H1 (cell line): ENCODE results near the gene SCAMP2. TPM values are rescaled to one million over a fixed set of nuclear protein-coding genes. Genes with fewer than 3 reads are reported as not detected.

ENCODE experiments used
- CTCF ChIA-PET: fragments of 300-600 bp; sonication (Branson Sonifier 250); formaldehyde crosslinking; loops from one replicate; lab custom pipeline; 2021; ENCODE audit not compliant: partially characterized antibody; lab: Charles Lee
- POLR2A ChIA-PET: fragments of 300-600 bp; sonication (Branson Sonifier 250); formaldehyde crosslinking; loops from one replicate; lab custom pipeline; 2021; ENCODE audit warnings: inconsistent platforms; ENCODE audit not compliant: partially characterized antibody; lab: Charles Lee
- DNase-seq, 2 experiments: peaks; one replicate each; pipeline versions ENCODE4 v3.0.0 to v3.0.0-alpha.2; 2010 to 2022; ENCODE audit warnings: low spot score in 2 of 2, low read depth in 1 of 2, mixed read lengths in 1 of 2
- FAIRE-seq: peaks from 2 replicates; lab custom pipeline; 2011; peaks lifted over from hg19 to GRCh38; lab: Jason Lieb, UNC
- H2AFZ ChIP-seq: 2 replicates; pipeline ENCODE4 v1.8.1; 2012; ENCODE audit warnings: low read length, inconsistent platforms
- H2AK5ac ChIP-seq: 2 replicates; pipeline ENCODE4 v1.6.1; 2013; ENCODE audit warnings: low read depth, low read length
- H2BK120ac ChIP-seq: replicated peaks from 2 replicates; pipeline ENCODE3; 2013; ENCODE audit warnings: low read depth, low read length, inconsistent platforms
- H2BK12ac ChIP-seq: 2 replicates; pipeline ENCODE4 v1.6.1; 2013; ENCODE audit warnings: low read depth, low read length
- H2BK15ac ChIP-seq: 2 replicates; pipeline ENCODE4 v1.6.1; 2013; ENCODE audit warnings: low read length
- H2BK20ac ChIP-seq: 2 replicates; pipeline ENCODE4 v1.6.1; 2013; ENCODE audit warnings: low read length
- H2BK5ac ChIP-seq: 2 replicates; pipeline ENCODE4 v1.6.1; 2013; ENCODE audit warnings: low read depth, low read length
- H3K14ac ChIP-seq: 2 replicates; pipeline ENCODE4 v1.6.1; 2013; ENCODE audit warnings: inconsistent platforms; ENCODE audit not compliant: insufficient read length
- H3K18ac ChIP-seq: 2 replicates; pipeline ENCODE4 v1.6.1; 2013; ENCODE audit warnings: low read length; ENCODE audit errors: extremely low read depth
- H3K23ac ChIP-seq: 2 replicates; pipeline ENCODE4 v1.6.1; 2013; ENCODE audit warnings: inconsistent platforms; ENCODE audit not compliant: insufficient read length
- H3K23me2 ChIP-seq: 2 replicates; pipeline ENCODE4 v1.6.1; 2013; ENCODE audit warnings: low read depth, low read length
- H3K27ac ChIP-seq: 2 replicates; pipeline ENCODE4 v1.6.1; 2011; ENCODE audit warnings: low read depth, low read length, inconsistent platforms
- H3K27me3 ChIP-seq, 4 experiments: replicated peaks in 1 of 4; 1 replicate in 1 of 4; 2 replicates in 3 of 4; pipeline versions ENCODE4 v1.6.1 to v1.8.1; 2011 to 2013; ENCODE audit warnings: low read length in 3 of 4, mild to moderate bottlenecking in 3 of 4, inconsistent platforms in 2 of 4, mixed read lengths in 2 of 4, moderate library complexity in 1 of 4; ENCODE audit not compliant: control insufficient read depth in 3 of 4, insufficient read depth in 3 of 4; ENCODE audit errors: extremely low read depth in 1 of 4
- H3K36me3 ChIP-seq, 4 experiments: 2 replicates each; pipeline versions ENCODE4 v1.6.1 to v1.8.1; 2011 to 2013; ENCODE audit warnings: mild to moderate bottlenecking in 4 of 4, low read length in 3 of 4, moderate library complexity in 2 of 4, control low read depth in 1 of 4, inconsistent platforms in 1 of 4; ENCODE audit not compliant: insufficient read depth in 4 of 4, control insufficient read depth in 2 of 4
- H3K4ac ChIP-seq: replicated peaks from 2 replicates; pipeline ENCODE3; 2013; ENCODE audit warnings: low read length, low read depth, mixed read lengths, inconsistent platforms; ENCODE audit not compliant: insufficient read length
- H3K4me1 ChIP-seq, 4 experiments: replicated peaks in 1 of 4; 1 replicate in 1 of 4; 2 replicates in 3 of 4; pipeline versions ENCODE4 v1.6.1 to v1.8.1; 2011 to 2013; ENCODE audit warnings: low read length in 3 of 4, inconsistent platforms in 2 of 4, mixed read lengths in 1 of 4; ENCODE audit not compliant: insufficient read depth in 4 of 4, control insufficient read depth in 3 of 4
- H3K4me2 ChIP-seq, 2 experiments: 2 replicates each; pipeline versions ENCODE4 v1.6.1 to v1.8.1; 2011 to 2013; ENCODE audit warnings: low read depth in 2 of 2, low read length in 2 of 2, control low read depth in 1 of 2, inconsistent platforms in 1 of 2, mild to moderate bottlenecking in 1 of 2; ENCODE audit not compliant: insufficient read depth in 1 of 2
- H3K4me3 ChIP-seq, 4 experiments: fragments of 200-600, 300-600 bp in 1 of 4; sonication (generic), shearing (Covaris generic), sonication (Bioruptor Twin) in 1 of 4; 2 replicates each; pipeline versions ENCODE4 v1.5.1 to v1.8.1; 2011 to 2016; ENCODE audit warnings: low read length in 4 of 4, low read depth in 3 of 4, control low read depth in 2 of 4, inconsistent platforms in 2 of 4, mild to moderate bottlenecking in 2 of 4, mixed read lengths in 1 of 4, moderate library complexity in 1 of 4; ENCODE audit not compliant: insufficient read depth in 2 of 4; ENCODE audit errors: extremely low read depth in 1 of 4
- H3K56ac ChIP-seq: replicated peaks from 2 replicates; pipeline ENCODE3; 2013; ENCODE audit warnings: low read depth, mild to moderate bottlenecking, mixed read lengths, low read length, inconsistent platforms; ENCODE audit not compliant: insufficient read length
- H3K79me1 ChIP-seq: 2 replicates; pipeline ENCODE4 v1.6.1; 2013; ENCODE audit warnings: low read depth, low read length, control low read depth
- H3K79me2 ChIP-seq, 2 experiments: 2 replicates each; pipeline versions ENCODE4 v1.6.1 to v1.8.1; 2012 to 2013; ENCODE audit warnings: low read length in 2 of 2, mild to moderate bottlenecking in 2 of 2, inconsistent platforms in 1 of 2; ENCODE audit not compliant: insufficient read depth in 2 of 2, control insufficient read depth in 1 of 2
- H3K9ac ChIP-seq, 4 experiments: replicated peaks in 1 of 4; 1 replicate in 1 of 4; 2 replicates in 3 of 4; pipeline versions ENCODE4 v1.6.1 to v1.8.1; 2011 to 2013; ENCODE audit warnings: low read depth in 3 of 4, low read length in 3 of 4, control low read depth in 2 of 4, mild to moderate bottlenecking in 2 of 4, moderate library complexity in 2 of 4, inconsistent platforms in 1 of 4; ENCODE audit errors: extremely low read depth in 1 of 4
- H3K9me3 ChIP-seq, 2 experiments: 2 replicates each; pipeline versions ENCODE4 v1.6.1 to v1.8.1; 2012 to 2013; ENCODE audit warnings: mild to moderate bottlenecking in 2 of 2, moderate library complexity in 2 of 2, control low read depth in 1 of 2, inconsistent platforms in 1 of 2, low read depth in 1 of 2, low read length in 1 of 2, mixed read lengths in 1 of 2; ENCODE audit not compliant: insufficient read depth in 2 of 2
- H4K20me1 ChIP-seq, 2 experiments: replicated peaks in 1 of 2; 2 replicates each; pipeline versions ENCODE3 to v1.8.1; 2011 to 2013; ENCODE audit warnings: inconsistent platforms in 2 of 2, low read length in 2 of 2, mild to moderate bottlenecking in 1 of 2; ENCODE audit not compliant: insufficient read depth in 2 of 2, control insufficient read depth in 1 of 2
- H4K5ac ChIP-seq: 2 replicates; pipeline ENCODE4 v1.6.1; 2013; ENCODE audit warnings: low read length, low read depth, mixed read lengths, inconsistent platforms; ENCODE audit not compliant: insufficient read length
- H4K8ac ChIP-seq: 2 replicates; pipeline ENCODE4 v1.8.0; 2013; ENCODE audit warnings: mild to moderate bottlenecking, moderate library complexity, low read length, inconsistent platforms; ENCODE audit not compliant: insufficient read depth; ENCODE audit errors: extremely low read depth
- H4K91ac ChIP-seq: replicated peaks from 2 replicates; pipeline ENCODE3; 2013; ENCODE audit warnings: low read length, mixed read lengths, inconsistent platforms; ENCODE audit not compliant: insufficient read length
- KDM1A ChIP-seq: fragments of 200-600, 300-600 bp; sonication (generic); IDR thresholded peaks from 2 replicates; pipeline ENCODE4 v1.7.1; 2016; ENCODE audit warnings: mild to moderate bottlenecking, low read length, borderline replicate concordance
- MAFK ChIP-seq: IDR thresholded peaks from 2 replicates; pipeline ENCODE4 v1.6.1; 2012; ENCODE audit warnings: low read depth, mild to moderate bottlenecking, improper control_type of control experiment, low read length
- PHF8 ChIP-seq: fragments of 200-600 bp; sonication (generic); conservative IDR thresholded peaks from 2 replicates; pipeline ENCODE4 v1.7.1; 2012; ENCODE audit warnings: low read depth, mild to moderate bottlenecking, inconsistent platforms, low read length, moderate library complexity
- POU5F1 ChIP-seq: IDR thresholded peaks from 2 replicates; pipeline ENCODE4 v1.6.1; 2011; ENCODE audit warnings: low read depth, mild to moderate bottlenecking, low read length, moderate library complexity
- SAP30 ChIP-seq: fragments of 300-600 bp; sonication (generic); IDR thresholded peaks from 2 replicates; pipeline ENCODE4 v1.7.1; 2012; ENCODE audit warnings: low read length, moderate library complexity, mild to moderate bottlenecking, inconsistent platforms; ENCODE audit not compliant: insufficient read depth, insufficient replicate concordance
- TBP ChIP-seq: IDR thresholded peaks from 2 replicates; pipeline ENCODE4 v1.6.1; 2011; ENCODE audit warnings: low read depth, low read length, improper control_type of control experiment
- TCF12 ChIP-seq: IDR thresholded peaks from 2 replicates; pipeline ENCODE4 v1.6.1; 2011; ENCODE audit warnings: low read depth, mild to moderate bottlenecking, low read length
- WGBS, 2 experiments: shearing (Covaris generic) in 1 of 2; methylation state at CpG; one replicate each; pipeline versions ENCODE4 v1.1.6 to v1.1.7; 2013 to 2015; ENCODE audit warnings: low lambda C conversion rate in 2 of 2, mixed read lengths in 2 of 2, inconsistent platforms in 1 of 2, low coverage in 1 of 2, missing lambda C conversion rate in 1 of 2; ENCODE audit not compliant: insufficient replicate concordance in 2 of 2, insufficient coverage in 1 of 2, insufficient read length in 1 of 2; ENCODE audit errors: extremely low coverage in 1 of 2, missing lambda C conversion rate in 1 of 2; 5-methylcytosine and 5-hydroxymethylcytosine counted together
- polyA plus RNA-seq, 7 experiments: library from polyadenylated mRNA; depleted of rRNA in 3 of 7; stranded (reverse) in 5 of 7; unstranded in 2 of 7; fragments of >200 nt in 5 of 7; fragments of 200-250 nt in 2 of 7; gene quantifications; 1 replicate in 5 of 7; 2 replicates in 1 of 7; 4 replicates in 1 of 7; pipeline versions ENCODE4 v1.2.1 to v1.2.3, GENCODE V29; 2011 to 2013; ENCODE audit warnings: missing spikeins in 2 of 7, mixed read lengths in 2 of 7
- total RNA-seq: library from RNA; stranded (reverse); fragmentation: NEBNext Ultra II Directional; extraction: Animal tissue kit (Norgen Biotek cat#: 25700); gene quantifications from 2 replicates; pipeline ENCODE4 v1.2.1, GENCODE V29; 2021

The SCAMP2 gene
- total and polyA plus RNA-seq, 2 of the 8 experiments (the other 6 are each of a cell fraction or from before 2014, with no cell fraction given) = 41.7 to 131 TPM

- ChIA-PET POLR2A (interaction anchor here (0.7 to 11.9 kb wide), 21 partner anchors 9 to 145 kb away, joined by 3 to 116 read pairs (median 6); partner anchors contain the start of genes COX5A, MPI, RPP25 and ULK3), CTCF (interaction anchor here (0.9 to 2.0 kb wide), 10 partner anchors 16 to 273 kb away, joined by 3 to 12 read pairs (median 3); no protein-coding TSS in a partner anchor)
- peak overlapping the region; percentile 45; the same call in 1 of the 2 replicates for H4K8ac ChIP-seq
- no peak overlapping the region for H3K4ac ChIP-seq
- H3K23ac ChIP-seq = no peak overlapping the region
- no peaks in the 10 kb centered on the region for H3K79me1 ChIP-seq
- 0% methylated on average over 20 of the region's 20 CpGs; no CpG with 5 or more reads in 1 of the 2 experiments for WGBS, 2 experiments
- H2BK12ac ChIP-seq = no peak overlapping the region
- H3K18ac ChIP-seq = peak overlapping the region; percentile 75; the same call in 1 of the 2 replicates
- H3K23me2 ChIP-seq = peaks cover 6% of the 10 kb centered on the region; the same call in 1 of the 2 replicates
- no peak for FAIRE-seq
- H3K9me3 ChIP-seq = no peaks in the 10 kb centered on the region
- H2AFZ ChIP-seq = 0 out of 2 replicates have a peak overlapping the region, but pooled peaks have one; percentile 2
- H4K91ac ChIP-seq = peak overlapping the region; percentile 2
- H3K9ac ChIP-seq = peak overlapping the region; percentile 80 to 92 (median 84)
- peak overlapping the region; percentile 78 for H4K5ac ChIP-seq
- H2BK120ac ChIP-seq = no peak overlapping the region
- H3K14ac ChIP-seq = no peak overlapping the region
- H3K27me3 ChIP-seq = no peaks in the 10 kb centered on the region
- H4K20me1 ChIP-seq = peaks cover 2 to 7% of the 10 kb centered on the region in 2 experiments
- H2BK15ac ChIP-seq = no peak overlapping the region
- TF ChIP-seq KDM1A (no peak), TCF12 (no peak), POU5F1 (no peak), MAFK (no peak), TBP (no peak), SAP30 (peak; percentile 26), PHF8 (no peak)
- TF ChIP-seq, all 59 proteins: peak for 1
- peaks cover 0 to 15% of the 10 kb centered on the region in 2 experiments; a peak in 2 of 4 replicates for H3K79me2 ChIP-seq
- peaks cover 12 to 35% (median 24%) of the 10 kb centered on the region in 4 experiments for H3K36me3 ChIP-seq
- H2BK20ac ChIP-seq = no peak overlapping the region
- H3K4me2 ChIP-seq = peak overlapping the region; percentile 77 to 83
- H2BK5ac ChIP-seq = peak overlapping the region; percentile 72; the same call in 1 of the 2 replicates
- peak overlapping the region; percentile 71 for H3K27ac ChIP-seq
- peak in 1 of 2 experiments; percentile 63 for DNase-seq
- peak overlapping the region; percentile 95 for H3K56ac ChIP-seq
- H3K4me3 ChIP-seq = peak overlapping the region; percentile 79 to 94 (median 90)
- H3K4me1 ChIP-seq = peaks cover 2 to 4% (median 3%) of the 10 kb centered on the region in 4 experiments
- no peak overlapping the region for H2AK5ac ChIP-seq
Observed at GRCh38 chr15:74906067-74906449, 32.9 kb upstream of the SCAMP2 start.
